Purkinje cell (primary cell): Measurements from ENCODE around the gene ERCC8. TPM values are rescaled to one million over a fixed set of nuclear protein-coding genes. Genes with fewer than 3 reads are reported as not detected.

Source experiments
- polyA plus RNA-seq: library from polyadenylated mRNA; unstranded; fragments of >200 nt; fragmentation: Nextera tagmentation; gene quantifications from 2 replicates; pipeline ENCODE4 v1.2.1, GENCODE V29; 2014

Gene ERCC8
- 5.7 and 8.6 TPM in 2 replicates for polyA plus RNA-seq

GRCh38 chr5:60944904-60945812, at the start of gene ERCC8, which contains the start of gene NDUFAF2:
Gene ERCC8, minus strand, starts transcription at chr5:60945070. Its CDS starts 62 bp downstream, at chr5:60945008.
Gene NDUFAF2, plus strand, starts transcription at chr5:60945205. Its CDS starts 51 bp downstream, at chr5:60945256.

GRCh38 chr5:60843936-60844905, 100.6 kb downstream of the ERCC8 start, which contains the start of gene ELOVL7:
Gene ELOVL7, minus strand, starts transcription at chr5:60844269. Its CDS starts 56,872 bp downstream, at chr5:60787397.

Other genes with a start within 250 kb of the ERCC8 start
- gene DEPDC1B, start 244.9 kb downstream of the ERCC8 start, polyA plus RNA-seq: not detected in 2 replicates
- 9.0 and 9.3 TPM in 2 replicates for gene ELOVL7, start 100.8 kb downstream of the ERCC8 start, polyA plus RNA-seq
- gene NDUFAF2, start 135 bp upstream of the ERCC8 start, polyA plus RNA-seq: 107 and 136 TPM in 2 replicates
- 14.4 and 16.0 TPM in 2 replicates for gene SMIM15, start 217.4 kb upstream of the ERCC8 start, polyA plus RNA-seq